Motor neuron (in vitro differentiated cells): ENCODE measurements around the gene SMAD2. TPM values are rescaled to one million over a fixed set of nuclear protein-coding genes. Genes with fewer than 3 reads are reported as not detected.

Source experiments
- ATAC-seq, 8 experiments: fragments of 200-7000 bp; cut with Tn5 transposase; replicated peaks in 6 of 8; 2 replicates each; pipeline ENCODE4 v1.8.0; 2021; ENCODE audit warnings: mild to moderate bottlenecking in 8 of 8, moderate library complexity in 8 of 8
- H3K27ac ChIP-seq, 2 donors: fragments of 250-450 bp; sonication (Bioruptor Pico); 2 replicates each; pipeline ENCODE4 v1.9.0; 2021; ENCODE audit warnings: antibody characterized with exemption in 2 of 2, mild to moderate bottlenecking in 2 of 2, moderate library complexity in 1 of 2
- H3K4me1 ChIP-seq, 2 donors: fragments of 250-450 bp; sonication (Bioruptor Pico); replicated peaks in 1 of 2; 2 replicates each; pipeline ENCODE4 v1.6.1; 2021; ENCODE audit warnings: antibody characterized with exemption in 2 of 2, mild to moderate bottlenecking in 2 of 2, moderate library complexity in 1 of 2
- H3K4me3 ChIP-seq, 5 donors: fragments of 250-450 bp; sonication (Bioruptor Pico); 2 replicates each; pipeline ENCODE4 v1.9.0; 2021; ENCODE audit warnings: antibody characterized with exemption in 5 of 5, mild to moderate bottlenecking in 5 of 5, moderate library complexity in 4 of 5
- WGBS, 10 experiments: fragments of 450-650 bp; shearing (Covaris generic); methylation state at CpG; one replicate each; pipeline ENCODE4 v1.0.0; 2022; 5-methylcytosine and 5-hydroxymethylcytosine counted together
- in situ Hi-C, 9 experiments: fragments of 400-800 bp; cut with MboI; loops; one replicate each; pipeline ENCODE4 v1.15.0; 2021; ENCODE audit warnings: low sequenced_read_pairs in 9 of 9, low pct_unique_long_range_greater_than_20kb in 2 of 9; ENCODE audit not compliant: unreplicated experiment in 9 of 9
- total RNA-seq, 8 experiments: library from RNA; unstranded; fragments of 300-600 nt; gene quantifications; 2 replicates each; pipeline versions ENCODE4 v1.2.3 to v1.2.4, GENCODE V29; 2022

The SMAD2 gene
- total RNA-seq, 8 experiments from 2014 or later = 46.7 to 116 (median 62.1) TPM

GRCh38 chr18:47928466-47928865 is 2.0 kb downstream of the SMAD2 start:
- no peak overlapping the region for H3K27ac ChIP-seq
- H3K4me1 ChIP-seq = peaks cover 8 to 23% of the 10 kb centered on the region in 2 donors
- in situ Hi-C loops = no loop called here
- peak overlapping the region in 2 of 5 donors; percentile 7 to 100 for H3K4me3 ChIP-seq
- WGBS, 10 experiments = 0 to 38% (median 32%) methylated on average over 1 to 3 of the region's 3 CpGs; no CpG with 5 or more reads in 2 of the 10 experiments
- no peak for ATAC-seq

GRCh38 chr18:47926101-47926850 is 4.2 kb downstream of the SMAD2 start:
- Histone ChIP-seq H3K4me1 (peaks cover 8 to 23% of the 10 kb centered on the region in 2 donors), H3K4me3 (no peak overlapping the region), H3K27ac (no peak overlapping the region)
- WGBS, 10 experiments = 52 to 100% (median 83%) methylated on average over 1 to 2 of the region's 2 CpGs; no CpG with 5 or more reads in 3 of the 10 experiments
- ATAC-seq = no peak
- in situ Hi-C loops = no loop called here

GRCh38 chr18:47919916-47920315 is 10.5 kb downstream of the SMAD2 start:
- Histone ChIP-seq H3K4me3 (no peak overlapping the region), H3K27ac (no peak overlapping the region), H3K4me1 (peaks cover 2 to 6% of the 10 kb centered on the region in 2 donors)
- WGBS, 10 experiments = 60 to 100% (median 92%) methylated on average over 1 to 6 of the region's 6 CpGs; no CpG with 5 or more reads in 1 of the 10 experiments
- no peak for ATAC-seq
- in situ Hi-C loops = no loop called here

GRCh38 chr18:47917923-47918610 is 12.4 kb downstream of the SMAD2 start:
- no peak overlapping the region for H3K4me3 ChIP-seq
- H3K4me1 ChIP-seq = peaks cover 2 to 6% of the 10 kb centered on the region in 2 donors
- in situ Hi-C loops = no loop called here
- WGBS, 10 experiments = 40 to 81% (median 59%) methylated on average over 2 to 8 of the region's 8 CpGs
- ATAC-seq = peak in 2 of 8 experiments; percentile 26 to 41
- H3K27ac ChIP-seq = no peak overlapping the region

GRCh38 chr18:47915930-47916329 is 14.5 kb downstream of the SMAD2 start:
- peaks cover 6 to 8% of the 10 kb centered on the region in 2 donors for H3K4me1 ChIP-seq
- 10 to 100% (median 91%) methylated on average over 1 to 3 of the region's 3 CpGs for WGBS, 10 experiments
- in situ Hi-C loops = no loop called here
- no peak overlapping the region for H3K4me3 ChIP-seq
- peak in 1 of 8 experiments; percentile 29 for ATAC-seq
- no peak overlapping the region for H3K27ac ChIP-seq

GRCh38 chr18:47915229-47915628 is 15.2 kb downstream of the SMAD2 start:
- ATAC-seq = no peak
- H3K4me1 ChIP-seq = peaks cover 6 to 8% of the 10 kb centered on the region in 2 donors
- no peak overlapping the region for H3K4me3 ChIP-seq
- no peak overlapping the region for H3K27ac ChIP-seq
- in situ Hi-C loops = no loop called here

- WGBS, 10 experiments = 77 to 100% (median 95%) methylated on average over 1 to 11 of the region's 11 CpGs; no CpG with 5 or more reads in 1 of the 10 experiments
- H3K4me1 ChIP-seq = peaks cover 0 to 6% of the 10 kb centered on the region in 2 donors
- peak overlapping the region in 1 of 2 donors; percentile 13 for H3K27ac ChIP-seq
- no peak overlapping the region for H3K4me3 ChIP-seq
- no peak for ATAC-seq
- in situ Hi-C loops = no loop called here
These were observed 17.5 kb downstream of the SMAD2 start for GRCh38 chr18:47912794-47913585.

- ATAC-seq = peak in 7 of 8 experiments; percentile 34 to 80 (median 58)
- WGBS, 10 experiments = 17 to 100% (median 88%) methylated on average over 1 of the region's 1 CpG; no CpG with 5 or more reads in 4 of the 10 experiments
- in situ Hi-C loops = no loop called here
These were observed 18.1 kb downstream of the SMAD2 start for GRCh38 chr18:47912343-47912742.

GRCh38 chr18:47911877-47912276 is 18.6 kb downstream of the SMAD2 start:
- Histone ChIP-seq H3K4me1 (peaks cover 0 to 6% of the 10 kb centered on the region in 2 donors), H3K4me3 (no peak overlapping the region), H3K27ac (no peak overlapping the region)
- no peak for ATAC-seq
- in situ Hi-C loops = no loop called here
- 55 to 100% (median 89%) methylated on average over 1 to 4 of the region's 4 CpGs; no CpG with 5 or more reads in 1 of the 10 experiments for WGBS, 10 experiments

More at GRCh38 chr18:47912343-47912742, 18.1 kb downstream of the SMAD2 start:
- Histone ChIP-seq H3K4me1 (peaks cover 0 to 6% of the 10 kb centered on the region in 2 donors), H3K4me3 (no peak overlapping the region), H3K27ac (no peak overlapping the region)

GRCh38 chr18:47909484-47909883 is 21.0 kb downstream of the SMAD2 start:
- H3K4me3 ChIP-seq = no peak overlapping the region
- peaks cover 0 to 6% of the 10 kb centered on the region in 2 donors for H3K4me1 ChIP-seq
- 50 to 100% (median 95%) methylated on average over 1 to 4 of the region's 4 CpGs for WGBS, 10 experiments
- no peak overlapping the region for H3K27ac ChIP-seq
- peak in 1 of 8 experiments; percentile 33 for ATAC-seq
- in situ Hi-C loops = no loop called here

GRCh38 chr18:47908592-47908991 is 21.9 kb downstream of the SMAD2 start:
- H3K4me3 ChIP-seq = no peak overlapping the region
- peak in 3 of 8 experiments; percentile 61 to 69 (median 65) for ATAC-seq
- in situ Hi-C loops = no loop called here

GRCh38 chr18:47906408-47906807 is 24.1 kb downstream of the SMAD2 start:
- H3K27ac ChIP-seq = no peak overlapping the region
- WGBS, 10 experiments = 80 to 100% (median 100%) methylated on average over 1 to 3 of the region's 3 CpGs; no CpG with 5 or more reads in 1 of the 10 experiments
- no peak overlapping the region for H3K4me3 ChIP-seq
- in situ Hi-C loops = no loop called here
- no peaks in the 10 kb centered on the region for H3K4me1 ChIP-seq
- ATAC-seq = no peak

More at GRCh38 chr18:47908592-47908991, 21.9 kb downstream of the SMAD2 start:
- peaks cover 0 to 6% of the 10 kb centered on the region in 2 donors for H3K4me1 ChIP-seq
- 0 to 98% (median 83%) methylated on average over 1 to 6 of the region's 6 CpGs for WGBS, 10 experiments
- no peak overlapping the region for H3K27ac ChIP-seq
